Fibroblast of peridontal ligament (primary cell): ENCODE data around the gene SNX11.

Source experiments
- DNase-seq: peaks from one replicate; pipeline ENCODE4 v3.0.0-alpha.2; 2010; ENCODE audit errors: extremely low read depth

The SNX11 gene

DNA sequence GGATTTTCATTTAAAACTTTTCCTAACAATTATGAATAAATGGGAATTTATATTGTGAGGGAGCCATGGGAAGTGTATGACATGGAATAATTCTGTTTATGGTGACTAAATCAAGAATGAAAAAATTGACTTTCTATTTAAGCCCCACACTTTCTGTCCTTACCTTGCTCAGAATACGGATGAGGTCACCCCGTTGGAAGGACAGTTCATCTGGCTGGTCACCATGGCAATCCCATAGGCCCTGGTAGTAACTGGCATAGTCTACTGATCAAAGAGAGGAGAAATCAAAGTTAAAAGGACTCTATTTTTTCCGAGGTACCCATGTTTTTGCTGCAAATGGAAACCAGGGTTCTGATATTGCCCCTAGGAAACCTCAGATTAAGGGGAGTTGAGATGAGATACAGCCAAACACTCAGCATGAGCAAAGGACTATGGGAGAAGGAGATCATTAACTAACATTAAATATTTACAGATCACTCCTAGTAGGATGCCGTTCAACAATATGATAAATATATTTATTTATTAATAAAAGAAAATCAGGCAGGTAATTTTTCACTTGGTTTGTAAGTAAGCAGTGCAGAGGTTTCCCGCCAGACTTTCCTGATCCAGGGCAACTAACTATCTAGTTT is 54.9 kb downstream of the SNX11 start:
- DNase-seq, result no peak

DNA sequence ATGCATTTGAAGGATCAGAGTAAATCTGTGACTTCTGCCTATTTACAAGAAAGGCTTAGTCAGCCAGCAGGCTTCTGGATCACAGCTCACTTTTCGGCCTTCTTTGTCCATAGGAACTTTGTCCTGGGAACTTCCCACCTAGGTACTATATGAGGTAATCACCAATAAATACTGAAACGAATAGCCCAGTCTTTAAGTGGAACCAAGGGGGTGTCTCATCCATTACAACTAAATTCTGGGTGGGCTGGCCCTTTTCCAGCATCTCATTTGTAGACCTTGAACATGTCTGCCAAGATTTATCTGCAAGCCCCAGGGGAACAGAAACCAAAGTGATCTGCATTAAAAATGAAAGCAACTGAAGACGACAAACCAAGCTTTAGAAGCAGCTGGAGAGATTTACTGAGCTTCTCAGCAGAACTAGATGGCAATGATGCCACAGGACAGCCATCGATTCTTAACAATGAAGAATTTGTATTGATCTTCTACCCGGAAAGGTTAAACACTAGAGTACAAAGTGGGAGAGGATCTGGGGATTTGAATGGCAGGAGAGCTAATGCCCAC is 55.5 kb downstream of the SNX11 start:
- DNase-seq, result peak; percentile 7

DNA sequence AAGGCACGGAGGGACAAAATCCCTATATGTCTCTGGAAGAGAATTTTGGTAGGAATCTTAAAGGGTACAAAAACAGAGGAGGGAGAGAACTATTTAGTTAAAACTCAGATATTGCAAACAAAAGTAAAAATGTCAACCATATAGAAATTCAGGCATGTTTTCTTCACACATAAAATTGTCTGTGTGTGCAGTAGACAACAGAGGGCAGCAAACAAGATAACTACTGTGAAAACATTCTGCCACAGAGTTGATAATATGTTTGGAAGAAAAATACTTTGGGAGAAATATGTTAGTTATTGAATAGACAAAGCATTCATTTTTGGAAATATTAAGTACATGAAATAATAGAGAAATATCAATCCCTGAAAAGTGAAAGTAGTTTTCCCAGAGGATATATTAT is 56.2 kb downstream of the SNX11 start:
- no peak for DNase-seq

DNA sequence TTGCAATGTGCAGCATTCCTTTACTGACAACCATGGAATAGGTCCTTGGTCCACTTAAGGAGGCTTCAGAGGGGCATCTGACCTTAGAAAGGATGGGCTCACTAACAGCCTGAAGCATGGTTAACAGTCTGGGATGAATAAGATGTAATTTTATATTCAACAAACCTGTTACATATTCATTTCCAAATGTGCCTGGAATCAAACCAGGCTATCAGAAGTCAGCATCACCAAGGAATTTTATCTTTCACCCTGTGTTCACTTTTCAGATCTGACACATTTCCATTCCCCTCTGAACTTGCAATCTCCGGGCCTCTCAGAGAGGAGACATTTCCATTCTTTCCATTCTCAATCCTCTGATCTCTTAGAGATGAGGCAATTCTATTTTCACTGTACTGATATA is 62.4 kb downstream of the SNX11 start:
- DNase-seq, result no peak
